Fibroblast of pulmonary artery (primary cell): ENCODE data around the gene RFNG.

Experiments used
- DNase-seq: peaks from one replicate; pipeline ENCODE4 v3.0.0-alpha.2; 2010; ENCODE audit warnings: low read depth
- H3K4me3 ChIP-seq: replicated peaks from 2 replicates; pipeline ENCODE4 v1.5.1; 2011; ENCODE audit warnings: low read depth, mild to moderate bottlenecking, control low read depth, low read length, moderate library complexity
- CTCF ChIP-seq: IDR thresholded peaks from 2 replicates; pipeline ENCODE4 v1.5.1; 2011; ENCODE audit warnings: mild to moderate bottlenecking, control low read depth, low read length, inconsistent platforms; ENCODE audit errors: missing control alignments

RFNG gene

GRCh38 chr17:82006468-82007227 lies 45.0 kb downstream of the RFNG start:
- no peak overlapping the region for H3K4me3 ChIP-seq
- no peak for TF ChIP-seq CTCF
- DNase-seq, result peak; percentile 62

- no peak for TF ChIP-seq CTCF
- H3K4me3 ChIP-seq, result no peak overlapping the region
- no peak for DNase-seq
These were observed 45.8 kb downstream of the RFNG start for GRCh38 chr17:82005701-82006348.

DNA sequence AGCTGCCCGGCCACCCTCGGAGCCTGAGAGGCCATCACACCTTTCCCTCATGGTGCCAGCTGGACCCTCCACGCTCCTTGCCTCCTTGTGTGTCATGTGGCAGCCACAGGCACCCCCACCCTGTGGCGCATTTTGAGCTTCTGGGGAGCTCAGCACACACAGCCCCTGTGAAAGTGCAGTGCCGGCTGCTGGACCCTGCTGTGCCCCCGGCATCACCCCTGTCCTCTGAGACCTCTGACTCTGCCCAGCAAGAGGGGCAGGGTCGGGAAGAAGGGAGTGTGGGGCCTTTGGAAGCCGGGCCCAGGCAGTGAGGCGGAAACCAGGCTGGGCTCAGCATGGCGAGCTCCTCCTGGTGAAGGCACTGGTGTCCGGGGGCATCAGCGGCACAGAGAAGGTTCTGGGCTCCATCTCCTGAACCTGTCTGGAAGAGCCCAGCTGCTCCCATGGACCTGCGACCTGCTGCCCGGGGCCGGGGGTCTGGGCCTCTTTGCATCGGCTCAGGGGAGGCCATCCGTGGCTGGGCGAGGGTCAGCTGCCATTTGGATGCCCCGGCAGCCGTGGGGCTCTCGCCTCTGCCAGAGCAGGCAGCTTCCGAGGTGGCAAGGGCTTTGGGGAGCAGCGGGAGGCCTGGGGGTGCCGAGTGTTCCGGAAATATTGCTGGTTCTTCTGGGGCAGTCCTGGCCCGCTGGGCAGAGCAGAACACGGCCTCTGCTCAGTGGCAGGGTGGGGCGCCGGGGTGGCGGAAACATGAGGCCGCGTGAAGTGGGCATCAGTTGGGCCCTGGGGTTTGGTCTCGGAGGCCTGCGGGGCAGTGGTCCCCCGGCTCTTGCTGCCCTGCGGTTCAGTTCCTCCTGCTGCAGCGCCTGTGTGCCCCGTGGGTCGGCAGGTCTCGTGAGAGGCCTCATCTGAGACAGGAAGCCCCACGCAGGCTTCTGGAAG lies 46.8 kb downstream of the RFNG start:
- no peak for TF ChIP-seq CTCF
- H3K4me3 ChIP-seq, result no peak overlapping the region
- DNase-seq, result no peak

DNA sequence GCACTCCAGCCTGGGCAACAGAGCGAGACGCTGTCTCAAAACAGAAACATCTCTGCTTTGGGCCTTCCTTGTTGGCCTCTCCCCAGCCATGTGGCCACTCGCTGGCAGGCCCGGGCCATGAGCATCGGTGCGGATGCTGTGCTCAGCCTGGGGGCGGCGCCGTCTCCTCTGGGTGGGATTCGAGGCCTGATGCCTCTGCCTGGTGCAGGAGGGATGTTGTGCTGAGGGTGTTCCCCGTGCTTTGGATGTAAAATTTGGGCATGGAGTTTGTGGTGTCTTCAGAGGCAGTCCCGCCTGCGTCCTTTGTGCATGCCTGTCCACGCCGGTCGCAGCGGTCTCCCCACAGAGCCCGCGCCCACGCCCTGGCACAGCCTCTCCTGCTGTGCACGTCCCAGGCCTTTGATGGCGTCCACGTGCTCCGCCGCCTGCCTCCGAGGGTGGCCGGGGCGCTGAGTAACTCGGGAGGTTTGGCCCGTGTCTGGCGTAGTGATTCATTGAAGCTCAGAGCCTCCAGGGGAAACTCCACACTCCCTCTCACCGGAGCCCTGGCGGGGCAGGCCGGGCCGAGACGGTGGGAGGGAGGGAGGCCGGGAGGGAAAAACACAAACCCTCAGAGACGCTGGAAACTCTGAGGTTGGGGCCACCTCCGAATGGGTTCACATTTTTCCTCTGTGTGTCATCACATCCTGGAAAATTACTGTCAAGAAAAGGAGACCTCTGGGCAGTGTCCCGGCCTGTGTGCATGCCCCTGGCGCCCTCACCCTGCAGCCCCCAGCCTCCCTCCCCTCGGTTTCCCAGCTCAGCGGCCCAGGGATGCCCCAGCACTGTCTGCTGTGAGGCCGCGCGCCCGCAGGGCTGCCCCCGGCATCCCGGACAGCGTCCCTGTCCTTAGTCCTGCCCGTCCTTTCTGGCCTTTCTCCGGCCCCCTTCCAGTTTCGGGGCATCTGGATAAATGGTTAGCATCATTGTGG lies 47.9 kb downstream of the RFNG start:
- no peak overlapping the region for H3K4me3 ChIP-seq
- TF ChIP-seq CTCF, result no peak
- DNase-seq, result peak; percentile 94

GRCh38 chr17:82001571-82002056 lies 50.0 kb downstream of the RFNG start:
- no peak for TF ChIP-seq CTCF
- no peak overlapping the region for H3K4me3 ChIP-seq
- no peak for DNase-seq
